HFFc6 (cell line): Measurements from ENCODE around the gene SORCS2. TPM values are rescaled to one million over a fixed set of nuclear protein-coding genes. Genes with fewer than 3 reads are reported as not detected.

Source experiments
- DNase-seq: peaks from one replicate; pipeline ENCODE4 v3.0.0-alpha.2; 2018
- H3K27ac Mint-ChIP-seq: 2 replicates; pipeline ENCODE4 v1.8.0; 2020; ENCODE audit warnings: mild to moderate bottlenecking, mixed read lengths
- H3K27me3 Mint-ChIP-seq: 2 replicates; pipeline ENCODE4 v1.8.0; 2021; ENCODE audit warnings: mild to moderate bottlenecking, moderate library complexity, mixed read lengths; ENCODE audit not compliant: insufficient read depth
- H3K36me3 Mint-ChIP-seq: 2 replicates; pipeline ENCODE4 v1.8.0; 2021; ENCODE audit warnings: low read depth, mixed read lengths
- H3K4me1 Mint-ChIP-seq: 2 replicates; pipeline ENCODE4 v1.8.0; 2020; ENCODE audit warnings: low read depth, mixed read lengths
- H3K4me3 Mint-ChIP-seq: 2 replicates; pipeline ENCODE4 v1.8.0; 2020; ENCODE audit warnings: mild to moderate bottlenecking, moderate library complexity, mixed read lengths
- H3K9me3 Mint-ChIP-seq: 2 replicates; pipeline ENCODE4 v1.8.0; 2020; ENCODE audit warnings: mild to moderate bottlenecking, mixed read lengths
- total RNA-seq, 6 experiments: library from RNA; stranded (reverse); fragmentation: NEBNext Ultra II Directional; extraction: Animal tissue kit (Norgen Biotek cat#: 25700); gene quantifications; 2 replicates in 1 of 6; 3 replicates in 5 of 6; pipeline ENCODE4 v1.2.3, GENCODE V29; 2021
- TF ChIP-seq, protein P1 (sequence below): fragments of 200-600 bp; sonication (generic); IDR thresholded peaks from 2 replicates; pipeline ENCODE4 v1.5.0; 2021; ENCODE audit warnings: antibody characterized with exemption, mild to moderate bottlenecking

The SORCS2 gene
- total RNA-seq, 6 experiments from 2014 or later: 0.05 to 0.15 (median 0.12) TPM; not detected in 3

DNA sequence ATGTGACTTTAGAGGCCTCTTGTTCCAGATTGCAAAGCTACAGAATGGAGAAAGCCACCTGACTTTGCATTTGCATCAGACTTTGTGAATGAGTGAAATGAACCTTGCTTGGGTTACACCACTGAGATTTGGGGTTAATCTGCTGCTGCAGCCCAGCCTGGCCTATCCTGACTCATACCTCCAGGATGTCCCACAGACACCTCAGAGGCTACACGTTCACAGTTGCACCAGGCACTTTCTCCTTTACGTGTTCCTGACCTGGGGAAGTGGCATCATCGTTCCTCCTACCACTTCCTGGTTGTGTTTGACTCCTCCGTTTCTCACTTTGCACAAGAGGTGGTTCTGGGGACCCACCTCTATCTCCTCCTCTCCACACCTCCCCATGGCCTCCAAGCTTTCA is 9.2 kb upstream of the SORCS2 start:
- no peak overlapping the region for H3K27ac Mint-ChIP-seq
- no peaks in the 10 kb centered on the region for H3K4me1 Mint-ChIP-seq
- H3K4me3 Mint-ChIP-seq: no peak overlapping the region
- no peak for DNase-seq
- H3K27me3 Mint-ChIP-seq: peaks cover 17% of the 10 kb centered on the region
- TF ChIP-seq, protein P1, sequence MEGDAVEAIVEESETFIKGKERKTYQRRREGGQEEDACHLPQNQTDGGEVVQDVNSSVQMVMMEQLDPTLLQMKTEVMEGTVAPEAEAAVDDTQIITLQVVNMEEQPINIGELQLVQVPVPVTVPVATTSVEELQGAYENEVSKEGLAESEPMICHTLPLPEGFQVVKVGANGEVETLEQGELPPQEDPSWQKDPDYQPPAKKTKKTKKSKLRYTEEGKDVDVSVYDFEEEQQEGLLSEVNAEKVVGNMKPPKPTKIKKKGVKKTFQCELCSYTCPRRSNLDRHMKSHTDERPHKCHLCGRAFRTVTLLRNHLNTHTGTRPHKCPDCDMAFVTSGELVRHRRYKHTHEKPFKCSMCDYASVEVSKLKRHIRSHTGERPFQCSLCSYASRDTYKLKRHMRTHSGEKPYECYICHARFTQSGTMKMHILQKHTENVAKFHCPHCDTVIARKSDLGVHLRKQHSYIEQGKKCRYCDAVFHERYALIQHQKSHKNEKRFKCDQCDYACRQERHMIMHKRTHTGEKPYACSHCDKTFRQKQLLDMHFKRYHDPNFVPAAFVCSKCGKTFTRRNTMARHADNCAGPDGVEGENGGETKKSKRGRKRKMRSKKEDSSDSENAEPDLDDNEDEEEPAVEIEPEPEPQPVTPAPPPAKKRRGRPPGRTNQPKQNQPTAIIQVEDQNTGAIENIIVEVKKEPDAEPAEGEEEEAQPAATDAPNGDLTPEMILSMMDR: no peak
- H3K9me3 Mint-ChIP-seq: peaks cover 10% of the 10 kb centered on the region
- peaks cover 8% of the 10 kb centered on the region for H3K36me3 Mint-ChIP-seq

DNA sequence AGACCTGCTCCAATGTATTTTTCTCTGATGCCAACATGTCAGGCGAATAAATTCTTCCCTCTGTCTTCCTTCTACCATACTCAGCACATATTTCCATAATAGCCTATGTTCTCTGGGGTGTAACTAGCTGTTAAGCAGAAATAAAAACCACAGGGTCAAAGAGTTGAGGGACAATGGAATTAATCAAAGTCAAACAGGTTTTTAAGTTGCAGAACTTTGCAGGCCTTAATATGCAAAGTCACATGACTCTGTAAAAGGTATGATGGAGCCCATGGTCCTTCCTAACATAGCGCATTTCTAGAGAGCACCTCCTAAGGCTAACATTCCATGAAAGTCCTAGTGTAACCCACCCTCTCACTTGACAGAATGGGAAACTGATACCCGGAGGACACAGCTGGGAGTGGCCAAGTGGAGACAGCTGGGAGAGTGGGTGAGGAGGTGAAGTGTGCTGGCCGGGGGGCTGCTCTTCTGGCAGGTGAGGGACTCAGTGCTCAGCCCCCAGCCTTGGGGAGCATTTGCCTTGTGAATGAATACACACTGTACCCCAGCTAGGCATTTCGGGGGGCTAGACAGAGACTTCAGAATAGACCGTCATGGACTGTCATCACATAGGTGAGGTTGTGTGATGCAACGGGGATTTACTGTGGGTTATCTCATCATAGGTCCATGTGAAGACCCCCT is 8.4 kb upstream of the SORCS2 start:
- TF ChIP-seq, protein P1: no peak
- no peak for DNase-seq
- no peak overlapping the region for H3K27ac Mint-ChIP-seq
- no peak overlapping the region for H3K4me3 Mint-ChIP-seq
- peaks cover 22% of the 10 kb centered on the region for H3K27me3 Mint-ChIP-seq
- H3K4me1 Mint-ChIP-seq: no peaks in the 10 kb centered on the region
- peaks cover 10% of the 10 kb centered on the region for H3K9me3 Mint-ChIP-seq
- H3K36me3 Mint-ChIP-seq: peaks cover 8% of the 10 kb centered on the region

DNA sequence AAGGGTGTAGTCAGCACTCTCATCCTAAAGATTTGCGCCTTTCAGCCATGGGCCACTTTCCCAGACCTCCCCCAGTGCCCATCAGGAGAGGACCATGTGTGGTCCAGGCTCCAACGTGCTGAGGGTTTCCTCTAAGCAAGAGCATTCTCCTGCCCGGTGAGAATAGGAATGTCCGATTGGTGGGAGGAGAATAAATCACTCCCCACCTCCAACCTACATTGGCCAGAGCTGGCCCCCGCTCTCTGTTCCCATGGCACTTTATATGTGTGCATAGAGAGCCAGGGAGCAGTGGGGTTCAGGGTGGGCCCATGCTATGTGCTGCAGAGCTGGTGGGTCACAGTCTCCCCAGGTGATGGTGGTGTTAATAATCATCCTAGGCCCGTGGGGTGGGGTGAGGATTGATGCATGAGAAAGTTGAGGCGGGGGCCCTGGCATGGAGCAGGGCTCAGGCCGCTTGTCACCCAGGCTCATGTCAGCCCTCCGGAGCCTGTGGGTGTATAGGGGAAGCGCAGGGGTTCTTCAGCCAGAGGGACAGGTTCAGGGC is 6.8 kb upstream of the SORCS2 start:
- no peaks in the 10 kb centered on the region for H3K9me3 Mint-ChIP-seq
- H3K27ac Mint-ChIP-seq: no peak overlapping the region
- TF ChIP-seq, protein P1: no peak
- H3K4me3 Mint-ChIP-seq: no peak overlapping the region
- H3K4me1 Mint-ChIP-seq: no peaks in the 10 kb centered on the region
- no peak for DNase-seq
- H3K36me3 Mint-ChIP-seq: no peaks in the 10 kb centered on the region
- peaks cover 38% of the 10 kb centered on the region for H3K27me3 Mint-ChIP-seq

DNA sequence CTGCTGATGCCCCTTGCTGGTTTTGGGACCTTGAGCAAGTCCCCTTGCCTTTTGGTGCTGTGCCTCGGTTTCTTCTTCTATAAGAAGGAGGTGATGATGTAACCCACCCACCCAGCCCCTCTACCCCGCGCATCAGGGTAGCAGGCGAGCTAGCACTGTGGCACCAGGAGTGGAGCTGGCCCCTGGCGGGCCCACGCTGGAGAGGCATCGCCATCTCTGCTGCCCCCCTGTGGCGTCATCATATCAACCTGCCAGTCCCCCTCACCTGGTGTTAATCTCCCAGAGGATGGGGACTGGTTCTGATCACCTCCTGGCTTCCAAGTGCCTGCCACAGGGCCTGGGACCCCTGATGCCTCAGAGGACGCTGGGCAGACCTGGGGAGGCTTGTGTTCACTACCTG is 6.3 kb upstream of the SORCS2 start:
- Mint-ChIP-seq H3K9me3 (no peaks in the 10 kb centered on the region), H3K4me3 (no peak overlapping the region), H3K4me1 (no peaks in the 10 kb centered on the region), H3K27me3 (peaks cover 41% of the 10 kb centered on the region), H3K36me3 (no peaks in the 10 kb centered on the region), H3K27ac (no peak overlapping the region)
- DNase-seq: no peak
- TF ChIP-seq, protein P1: peak; percentile 60

DNA sequence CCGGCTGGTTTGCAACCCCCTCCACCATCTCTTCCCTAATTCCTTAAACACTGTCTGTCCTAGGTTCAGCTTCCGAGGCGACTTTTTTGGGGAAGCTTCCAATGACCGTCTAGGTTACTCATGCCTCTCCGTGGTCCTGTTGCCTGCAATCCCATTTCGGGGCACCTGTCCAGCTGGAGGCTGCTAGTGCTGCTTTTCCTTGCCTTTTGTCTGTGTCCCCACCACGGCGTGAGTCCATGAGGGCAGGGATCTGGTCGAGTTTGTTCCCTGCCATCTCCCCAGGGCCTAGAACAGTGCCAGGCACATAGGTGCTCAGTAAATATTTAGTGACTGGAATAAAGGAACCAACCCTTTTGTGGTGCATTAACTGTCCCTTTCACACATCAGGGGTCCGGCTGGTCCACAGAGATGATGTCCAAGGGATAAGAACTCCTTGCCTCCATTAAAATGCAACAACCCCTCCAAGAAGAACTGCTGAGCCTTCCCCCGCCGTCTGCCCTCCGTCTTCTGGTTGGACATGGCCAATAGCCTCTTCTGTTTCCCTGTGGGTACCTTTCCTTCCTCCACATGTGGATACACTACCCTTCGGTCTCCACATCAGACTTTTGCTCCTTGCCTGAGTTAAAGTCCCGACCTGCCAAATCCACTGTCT is 5.7 kb upstream of the SORCS2 start:
- Mint-ChIP-seq H3K4me3 (no peak overlapping the region), H3K4me1 (no peaks in the 10 kb centered on the region), H3K27me3 (peaks cover 42% of the 10 kb centered on the region), H3K9me3 (no peaks in the 10 kb centered on the region), H3K27ac (no peak overlapping the region), H3K36me3 (no peaks in the 10 kb centered on the region)
- no peak for DNase-seq
- TF ChIP-seq, protein P1: no peak
